Measurements from ENCODE around the gene NBEA. TPM values are rescaled to one million over a fixed set of nuclear protein-coding genes. Genes with fewer than 3 reads are reported as not detected.

Gene NBEA
- total RNA-seq, 1 experiment from 2014 or later: 0.54 TPM

DNA sequence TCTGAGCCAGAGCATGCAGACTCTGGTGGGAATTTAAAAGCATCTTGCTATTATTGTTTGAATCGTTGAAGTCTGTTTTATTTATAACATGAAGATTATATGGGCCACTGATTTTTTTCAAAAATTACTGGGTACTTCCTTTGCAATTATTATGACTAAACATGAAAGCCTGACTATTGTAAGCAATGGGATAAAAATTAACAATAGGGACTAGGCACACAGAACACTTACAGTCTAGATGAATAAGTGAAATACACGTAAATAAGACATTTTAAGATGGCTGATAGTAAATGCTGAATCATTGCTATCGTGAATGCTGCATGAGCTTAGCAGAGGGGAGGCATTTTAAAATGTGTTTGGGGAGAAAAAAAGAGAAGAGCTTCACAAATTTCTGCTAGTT lies 615.4 kb downstream of the NBEA start:
- H3K4me1 ChIP-seq: no peaks in the 10 kb centered on the region
- no peaks in the 10 kb centered on the region for H3K36me3 ChIP-seq (ENCODE audit: control insufficient read depth, insufficient read depth, low read length)
- no peaks in the 10 kb centered on the region for H3K36me3 Mint-ChIP-seq (ENCODE audit: insufficient read depth, unreplicated experiment)
- no peaks in the 10 kb centered on the region for H3K27me3 ChIP-seq (replicated peaks; ENCODE audit: control insufficient read depth, insufficient read depth, low read length)
- no peaks in the 10 kb centered on the region for H3K4me1 Mint-ChIP-seq (ENCODE audit: low read depth, unreplicated experiment)
- H3K4me3 ChIP-seq (ENCODE audit: low read depth, low read length): no peak overlapping the region
- TF ChIP-seq, protein P1, sequence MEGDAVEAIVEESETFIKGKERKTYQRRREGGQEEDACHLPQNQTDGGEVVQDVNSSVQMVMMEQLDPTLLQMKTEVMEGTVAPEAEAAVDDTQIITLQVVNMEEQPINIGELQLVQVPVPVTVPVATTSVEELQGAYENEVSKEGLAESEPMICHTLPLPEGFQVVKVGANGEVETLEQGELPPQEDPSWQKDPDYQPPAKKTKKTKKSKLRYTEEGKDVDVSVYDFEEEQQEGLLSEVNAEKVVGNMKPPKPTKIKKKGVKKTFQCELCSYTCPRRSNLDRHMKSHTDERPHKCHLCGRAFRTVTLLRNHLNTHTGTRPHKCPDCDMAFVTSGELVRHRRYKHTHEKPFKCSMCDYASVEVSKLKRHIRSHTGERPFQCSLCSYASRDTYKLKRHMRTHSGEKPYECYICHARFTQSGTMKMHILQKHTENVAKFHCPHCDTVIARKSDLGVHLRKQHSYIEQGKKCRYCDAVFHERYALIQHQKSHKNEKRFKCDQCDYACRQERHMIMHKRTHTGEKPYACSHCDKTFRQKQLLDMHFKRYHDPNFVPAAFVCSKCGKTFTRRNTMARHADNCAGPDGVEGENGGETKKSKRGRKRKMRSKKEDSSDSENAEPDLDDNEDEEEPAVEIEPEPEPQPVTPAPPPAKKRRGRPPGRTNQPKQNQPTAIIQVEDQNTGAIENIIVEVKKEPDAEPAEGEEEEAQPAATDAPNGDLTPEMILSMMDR (IDR thresholded peaks at IDR 0.05; ENCODE audit: insufficient read depth in 1 of 2, low read depth in 1 of 2, low read length in 1 of 2, severe bottlenecking in 1 of 2, unreplicated experiment in 1 of 2): no peak
- no peak overlapping the region for H3K27ac Mint-ChIP-seq (ENCODE audit: unreplicated experiment)
- ChIA-PET CTCF (no interaction called here), POLR2A (no interaction called here)
- H3K9me3 ChIP-seq: no peaks in the 10 kb centered on the region
- no peaks in the 10 kb centered on the region for H3K27me3 Mint-ChIP-seq (ENCODE audit: insufficient read depth, unreplicated experiment)
- no peak overlapping the region for H3K4me3 Mint-ChIP-seq (ENCODE audit: unreplicated experiment)
- intact Hi-C loops (cut with micrococcal nuclease; ENCODE audit: unreplicated experiment): no loop called here
- DNase-seq: no peak
- H3K9me3 Mint-ChIP-seq (ENCODE audit: unreplicated experiment): no peaks in the 10 kb centered on the region
- BruUV-seq (replicated peaks): no TSS peak

DNA sequence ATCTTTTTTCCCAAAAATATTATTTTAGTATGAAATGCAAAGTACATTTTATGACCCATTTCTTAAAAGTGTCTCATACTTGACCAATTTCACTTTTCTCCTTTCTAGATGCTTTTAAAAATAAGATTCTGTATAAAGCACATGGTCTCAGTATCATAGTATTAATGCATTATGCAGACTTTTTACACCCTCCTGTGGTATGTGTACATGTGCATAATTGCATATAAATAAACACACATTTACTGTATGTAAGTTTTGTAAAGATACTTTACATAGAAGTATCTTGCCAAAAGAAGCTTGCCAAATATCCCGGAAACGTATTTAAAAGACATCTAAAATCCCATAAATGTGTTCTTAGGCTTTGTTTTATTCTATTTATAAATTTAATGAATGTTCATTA lies 619.5 kb downstream of the NBEA start:
- Mint-ChIP-seq H3K36me3 (ENCODE audit: insufficient read depth, unreplicated experiment) (no peaks in the 10 kb centered on the region), H3K4me3 (ENCODE audit: unreplicated experiment) (no peak overlapping the region), H3K27me3 (ENCODE audit: insufficient read depth, unreplicated experiment) (no peaks in the 10 kb centered on the region), H3K27ac (ENCODE audit: unreplicated experiment) (no peak overlapping the region), H3K9me3 (ENCODE audit: unreplicated experiment) (no peaks in the 10 kb centered on the region), H3K4me1 (ENCODE audit: low read depth, unreplicated experiment) (no peaks in the 10 kb centered on the region)
- intact Hi-C loops (cut with micrococcal nuclease; ENCODE audit: unreplicated experiment): no loop called here
- Histone ChIP-seq H3K4me3 (ENCODE audit: low read depth, low read length) (no peak overlapping the region), H3K4me1 (no peaks in the 10 kb centered on the region), H3K27me3 (replicated peaks; ENCODE audit: control insufficient read depth, insufficient read depth, low read length) (no peaks in the 10 kb centered on the region), H3K36me3 (ENCODE audit: control insufficient read depth, insufficient read depth, low read length) (no peaks in the 10 kb centered on the region), H3K9me3 (no peaks in the 10 kb centered on the region)
- BruUV-seq (replicated peaks): no TSS peak
- TF ChIP-seq, protein P1 (IDR thresholded peaks at IDR 0.05; ENCODE audit: insufficient read depth in 1 of 2, low read depth in 1 of 2, low read length in 1 of 2, severe bottlenecking in 1 of 2, unreplicated experiment in 1 of 2): no peak
- POLR2A ChIA-PET: no interaction called here
- CTCF ChIA-PET: no interaction called here
- DNase-seq: no peak

DNA sequence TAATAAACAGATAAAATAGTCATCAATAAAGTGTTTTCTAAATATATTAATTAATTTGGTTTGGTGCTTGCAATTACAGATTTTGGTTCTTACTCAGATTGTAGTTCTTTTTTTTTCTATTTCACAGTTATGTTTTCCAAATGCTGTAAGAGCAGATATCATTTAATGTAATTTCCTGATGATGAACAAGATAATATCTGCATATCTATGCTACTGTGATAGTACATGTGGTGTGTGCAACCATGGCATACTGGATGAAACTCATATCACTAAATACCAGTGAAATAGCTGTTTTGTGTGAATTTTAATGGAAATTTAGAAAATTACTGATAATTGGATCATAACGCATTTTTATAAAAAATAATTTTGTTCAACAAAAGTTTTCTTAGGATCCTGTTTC lies 623.2 kb downstream of the NBEA start:
- H3K36me3 Mint-ChIP-seq (ENCODE audit: insufficient read depth, unreplicated experiment): no peaks in the 10 kb centered on the region
- H3K4me3 Mint-ChIP-seq (ENCODE audit: unreplicated experiment): no peak overlapping the region
- H3K4me1 ChIP-seq: no peaks in the 10 kb centered on the region
- no TSS peak for BruUV-seq (replicated peaks)
- no peaks in the 10 kb centered on the region for H3K9me3 ChIP-seq
- intact Hi-C loops (cut with micrococcal nuclease; ENCODE audit: unreplicated experiment): no loop called here
- CTCF ChIA-PET: interaction anchor here (0.6 kb wide), 1 partner anchor 181 kb away, joined by 4 read pairs; no protein-coding TSS in a partner anchor
- no peaks in the 10 kb centered on the region for H3K36me3 ChIP-seq (ENCODE audit: control insufficient read depth, insufficient read depth, low read length)
- H3K27ac Mint-ChIP-seq (ENCODE audit: unreplicated experiment): no peak overlapping the region
- H3K9me3 Mint-ChIP-seq (ENCODE audit: unreplicated experiment): no peaks in the 10 kb centered on the region
- no peaks in the 10 kb centered on the region for H3K4me1 Mint-ChIP-seq (ENCODE audit: low read depth, unreplicated experiment)
- no peak overlapping the region for H3K4me3 ChIP-seq (ENCODE audit: low read depth, low read length)
- TF ChIP-seq, protein P1 (IDR thresholded peaks at IDR 0.05; ENCODE audit: insufficient read depth in 1 of 2, low read depth in 1 of 2, low read length in 1 of 2, severe bottlenecking in 1 of 2, unreplicated experiment in 1 of 2): no peak
- no peak for DNase-seq
- POLR2A ChIA-PET: no interaction called here
- no peaks in the 10 kb centered on the region for H3K27me3 Mint-ChIP-seq (ENCODE audit: insufficient read depth, unreplicated experiment)
- H3K27me3 ChIP-seq (replicated peaks; ENCODE audit: control insufficient read depth, insufficient read depth, low read length): no peaks in the 10 kb centered on the region
